Skin of body (tissue), 2 donors: ENCODE data around the gene PRRC2B. TPM values are rescaled to one million over a fixed set of nuclear protein-coding genes. Genes with fewer than 3 reads are reported as not detected.
"Not testable (repeated sequence)": the region's sequence is repeated elsewhere in the genome, so short reads cannot be mapped to it uniquely, and the experiment has no call there.

Experiments used
- DNase-seq: peaks from one replicate; lab custom pipeline; 2025; lab: John Stamatoyannopoulos, UW
- total RNA-seq: library from RNA; depleted of rRNA; stranded (reverse); fragments of >200 nt; gene quantifications from one replicate; pipeline ENCODE4 v1.2.3, GENCODE V29; 2014

PRRC2B gene
- total RNA-seq, 1 donor from 2014 or later: 78.8 TPM

GRCh38 chr9:131433302-131433854 lies 39.5 kb downstream of the PRRC2B start:
- no peak for DNase-seq

GRCh38 chr9:131434673-131435072 lies 40.8 kb downstream of the PRRC2B start:
- no peak for DNase-seq

GRCh38 chr9:131436376-131436775 lies 42.5 kb downstream of the PRRC2B start:
- no peak for DNase-seq

DNA sequence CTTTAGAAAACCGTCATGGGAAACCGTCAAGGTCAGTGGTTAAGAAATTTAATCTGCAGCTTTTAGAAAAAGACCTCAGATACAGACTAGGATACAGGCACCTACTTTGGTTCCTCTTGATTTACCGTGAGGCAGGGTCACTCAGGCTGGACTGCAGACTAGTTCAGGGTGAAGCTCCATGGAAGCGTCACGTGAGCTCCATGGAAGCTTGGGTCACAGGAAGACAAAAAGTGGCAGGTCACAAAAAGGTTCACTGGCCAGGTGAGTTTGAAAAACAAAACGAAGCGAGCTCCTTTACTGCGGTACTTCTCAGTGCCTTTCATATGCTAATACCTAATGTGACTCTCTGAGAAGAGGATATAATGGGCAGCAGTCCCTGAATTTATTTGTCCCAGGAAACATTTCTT lies 43.0 kb downstream of the PRRC2B start:
- no peak for DNase-seq

- DNase-seq: no peak
These were observed 44.3 kb downstream of the PRRC2B start for GRCh38 chr9:131438190-131438589.

DNA sequence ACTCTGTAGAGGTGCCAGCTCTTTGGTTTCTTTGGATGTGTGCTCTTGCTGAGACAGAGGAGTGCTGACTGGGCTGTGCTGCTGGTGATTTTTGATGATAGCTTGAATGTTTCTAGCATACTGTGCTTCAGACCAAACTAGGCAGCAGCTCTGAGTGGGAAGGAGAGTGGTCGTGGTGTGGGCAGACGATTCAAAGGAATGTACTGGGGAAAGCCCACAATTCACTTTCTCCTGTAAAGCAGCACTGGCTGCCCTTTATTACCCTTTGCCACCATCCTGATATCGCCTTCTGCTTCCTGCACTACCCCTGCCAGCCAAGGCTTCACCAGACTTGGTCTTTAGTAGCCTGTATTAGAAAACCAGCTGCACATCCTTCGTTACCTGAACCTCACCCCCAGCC lies 45.3 kb downstream of the PRRC2B start:
- no peak for DNase-seq

- no peak for DNase-seq
These were observed 47.6 kb downstream of the PRRC2B start for GRCh38 chr9:131441441-131441840.

DNA sequence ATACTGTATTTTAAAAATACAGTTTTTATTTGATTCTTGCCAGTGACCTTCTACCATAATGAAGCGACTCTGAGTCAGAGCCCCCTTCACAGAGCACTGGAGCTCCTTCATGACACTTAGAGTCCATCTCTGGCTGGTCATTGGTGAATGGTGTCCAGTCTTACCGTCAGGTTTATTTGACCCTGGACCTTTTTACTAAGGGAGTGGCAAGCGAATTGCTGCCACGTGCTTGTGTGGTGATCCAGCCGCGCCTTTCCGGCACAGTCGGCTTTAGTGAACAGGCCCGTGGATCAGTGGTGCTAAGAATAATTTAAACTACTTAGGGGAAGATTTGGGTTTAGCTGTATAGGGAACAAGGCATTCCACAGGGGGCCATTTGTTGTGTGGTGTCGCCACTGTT lies 48.5 kb downstream of the PRRC2B start:
- DNase-seq: no peak

DNA sequence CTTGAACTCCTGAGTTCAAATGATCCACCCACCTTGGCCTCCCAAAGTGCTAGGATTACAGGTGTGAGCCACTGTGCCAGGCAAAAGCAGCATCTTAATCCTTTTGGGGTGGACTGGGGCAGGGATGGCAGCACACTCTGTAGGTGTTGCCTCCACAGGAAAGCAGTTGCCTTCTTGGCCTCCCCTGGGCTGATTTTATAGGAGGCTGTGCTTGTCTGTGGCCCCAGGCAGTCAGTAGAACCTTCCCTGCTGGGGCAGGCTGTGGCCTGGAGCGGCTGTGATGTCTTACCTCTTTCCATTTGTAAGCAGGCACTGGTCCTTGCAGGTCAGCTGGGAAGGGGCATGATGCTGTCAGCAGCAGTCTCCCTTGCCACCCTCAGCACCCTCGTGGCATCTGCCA lies 49.8 kb downstream of the PRRC2B start:
- DNase-seq: no peak

GRCh38 chr9:131446276-131446675 lies 52.4 kb downstream of the PRRC2B start:
- no peak for DNase-seq

- no peak for DNase-seq
These were observed 53.3 kb downstream of the PRRC2B start for GRCh38 chr9:131447148-131447547.

- no peak for DNase-seq
These were observed 53.7 kb downstream of the PRRC2B start for GRCh38 chr9:131447600-131447999.

DNA sequence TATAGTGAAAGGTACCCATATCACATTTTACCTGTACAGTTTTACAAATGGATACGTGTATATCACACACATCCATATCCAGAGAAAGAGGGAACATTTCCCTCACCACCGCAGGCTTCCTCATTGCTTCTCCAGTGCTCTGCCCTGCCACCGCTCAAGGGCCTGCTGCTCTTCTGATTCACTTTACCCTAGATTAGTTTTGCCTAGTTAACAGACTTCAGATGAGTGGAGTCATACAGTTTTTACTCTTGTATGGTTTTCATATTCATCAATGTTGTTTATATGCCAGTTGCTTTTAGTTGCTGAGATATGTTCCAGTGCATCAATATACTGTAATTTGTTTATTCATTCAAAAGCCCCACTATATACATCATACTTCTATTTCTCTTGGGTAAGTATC lies 54.9 kb downstream of the PRRC2B start:
- no peak for DNase-seq

- no peak for DNase-seq
These were observed 55.4 kb downstream of the PRRC2B start for GRCh38 chr9:131449276-131449675.

GRCh38 chr9:131454028-131454427 lies 60.1 kb downstream of the PRRC2B start:
- DNase-seq: no peak

DNA sequence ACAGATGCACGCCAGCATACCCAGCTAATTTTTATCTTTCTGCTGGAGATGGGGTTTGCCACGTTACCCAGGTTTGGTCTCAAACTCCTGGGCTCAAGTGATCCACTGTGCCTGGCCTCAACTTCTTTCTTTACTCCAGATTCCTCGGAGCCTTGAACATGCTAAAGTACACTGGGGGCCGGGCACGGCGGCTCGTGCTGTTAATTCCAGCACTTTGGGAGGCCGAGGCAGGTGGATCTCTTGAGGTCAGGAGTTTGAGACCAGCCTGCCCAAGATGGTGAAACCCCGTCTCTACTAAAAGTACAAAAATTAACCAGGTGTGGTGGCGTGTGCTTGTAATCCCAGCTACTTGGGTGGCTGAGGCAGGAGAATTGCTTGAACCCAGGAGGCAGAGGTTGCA lies 61.8 kb downstream of the PRRC2B start:
- not testable (repeated sequence) for DNase-seq

DNA sequence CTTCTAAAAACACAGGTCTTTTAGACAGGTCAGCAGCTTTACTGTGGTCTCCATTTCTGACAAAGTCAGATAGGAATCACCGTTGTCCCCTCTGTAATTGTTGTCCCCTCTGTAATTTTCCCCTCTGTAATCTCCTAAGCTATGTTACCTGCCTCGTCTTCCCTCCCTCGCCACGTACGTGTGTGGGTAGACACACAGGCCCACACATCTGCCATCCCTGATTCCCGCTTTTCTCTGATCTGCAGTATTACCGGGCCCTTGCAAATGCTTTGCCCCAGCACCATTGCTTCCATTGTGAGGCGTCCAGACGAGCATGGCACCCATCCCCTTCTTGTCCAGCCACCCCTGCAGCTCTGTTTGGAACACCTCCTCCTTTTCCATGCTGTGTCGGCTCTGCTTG lies 63.9 kb downstream of the PRRC2B start:
- DNase-seq: no peak

DNA sequence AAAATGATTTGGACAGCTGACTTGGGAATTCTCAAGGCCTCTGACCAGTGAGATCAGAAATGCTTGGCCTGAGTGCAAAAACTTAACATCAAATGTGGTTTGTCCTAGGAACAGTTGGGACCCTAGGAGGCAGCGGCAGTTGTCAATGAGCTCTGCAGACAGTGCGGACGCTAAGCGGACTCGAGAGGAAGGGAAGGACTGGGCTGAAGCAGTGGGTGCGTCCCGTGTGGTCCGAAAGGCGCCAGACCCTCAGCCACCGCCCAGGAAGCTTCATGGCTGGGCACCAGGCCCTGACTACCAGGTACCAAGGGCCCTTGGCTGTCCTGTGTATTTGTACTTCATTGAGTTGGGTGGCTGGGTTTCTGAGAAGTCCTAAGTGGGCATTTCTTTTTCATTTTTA lies 65.2 kb downstream of the PRRC2B start:
- DNase-seq: no peak

- DNase-seq: no peak
These were observed 67.3 kb downstream of the PRRC2B start for GRCh38 chr9:131461166-131461565.

- no peak for DNase-seq
These were observed 70.6 kb downstream of the PRRC2B start for GRCh38 chr9:131464354-131465000.

DNA sequence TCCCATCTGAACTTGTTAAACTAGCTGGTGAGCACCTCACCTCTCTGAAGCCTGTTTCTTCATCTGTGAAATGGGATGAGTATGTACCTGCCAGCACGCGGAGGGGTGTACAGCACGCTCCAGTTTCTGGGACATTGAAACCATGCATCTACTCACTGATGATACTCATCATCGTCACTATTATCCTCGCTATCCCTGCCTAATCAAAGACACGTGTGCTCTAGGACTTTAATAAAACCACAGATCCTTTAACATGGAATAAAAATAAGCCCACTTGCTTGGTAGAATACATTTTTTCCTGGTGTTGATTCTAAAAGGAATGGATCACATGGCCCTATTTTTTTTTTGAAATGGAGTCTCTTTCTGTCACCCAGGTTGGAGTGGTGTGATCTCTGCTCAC lies 71.5 kb downstream of the PRRC2B start:
- no peak for DNase-seq

DNA sequence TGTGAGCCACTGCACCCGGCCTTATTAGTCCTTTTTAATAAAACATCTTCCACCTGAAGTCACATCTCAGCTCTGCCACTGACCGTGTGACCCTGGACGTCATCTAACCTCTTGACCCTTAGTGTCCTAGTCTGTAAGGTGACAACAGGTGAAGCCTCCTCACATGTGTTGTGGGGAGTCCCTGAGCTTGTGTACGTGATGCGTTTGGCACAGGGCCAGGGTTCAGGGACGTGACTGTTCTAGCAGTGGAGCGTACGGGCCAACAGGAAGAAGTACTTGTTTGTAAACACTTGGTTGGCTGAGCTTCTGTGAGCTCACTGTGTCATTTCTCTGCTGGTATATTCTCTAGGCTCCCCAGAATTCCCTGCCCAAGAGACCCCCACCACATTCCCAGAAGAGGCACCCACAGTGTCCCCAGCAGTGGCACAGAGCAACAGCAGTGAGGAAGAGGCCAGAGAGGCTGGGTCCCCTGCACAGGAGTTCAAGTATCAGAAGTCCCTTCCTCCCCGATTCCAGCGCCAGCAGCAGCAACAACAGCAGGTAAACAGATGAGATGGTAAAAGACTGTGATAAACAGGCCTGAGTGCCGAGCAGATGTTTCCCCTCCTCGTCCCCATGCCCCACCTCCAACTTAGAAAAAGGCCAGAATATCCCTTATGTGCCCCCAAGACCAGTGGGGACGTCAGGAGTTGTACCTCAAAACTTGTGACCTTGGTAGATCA lies 73.5 kb downstream of the PRRC2B start:
- no peak for DNase-seq

DNA sequence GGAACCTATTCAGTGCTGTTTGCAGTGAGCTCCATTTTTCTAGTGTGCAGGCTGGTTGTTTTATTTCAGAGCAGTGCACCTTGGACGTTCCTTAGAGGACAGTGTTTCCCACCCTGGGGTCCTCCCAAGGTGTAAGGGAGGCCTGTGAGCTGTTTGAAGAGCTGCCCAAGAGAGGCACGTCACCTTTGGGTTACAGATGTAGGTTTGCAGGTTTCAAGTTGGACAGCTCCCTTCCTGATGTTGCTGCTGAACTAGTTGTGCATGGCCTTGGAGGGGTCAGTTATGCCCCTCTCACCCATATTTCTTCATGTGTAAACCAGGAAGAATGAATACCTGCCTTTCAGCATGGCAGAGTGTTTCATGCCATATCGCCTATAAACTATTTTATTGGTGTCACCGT lies 74.1 kb downstream of the PRRC2B start:
- DNase-seq: no peak
